Peyer's patch (tissue), 4 donors: ENCODE results near the gene LMTK3. TPM values are rescaled to one million over a fixed set of nuclear protein-coding genes. Genes with fewer than 3 reads are reported as not detected.

Experiments
- DNase-seq, 3 donors: peaks; one replicate each; pipeline ENCODE4 v3.0.0-alpha.2; 2017 to 2019
- H3K27ac ChIP-seq, 4 donors: fragments of 200-600 bp; sonication (generic); one replicate each; pipeline ENCODE4 v1.5.1; 2016 to 2019
- H3K27me3 ChIP-seq, 2 donors: fragments of 200-600 bp; sonication (generic); one replicate each; pipeline ENCODE4 v1.5.1; 2019
- H3K36me3 ChIP-seq, 3 donors: fragments of 200-600 bp; sonication (generic); one replicate each; pipeline ENCODE4 v1.5.1; 2016 to 2019
- H3K4me1 ChIP-seq, 4 donors: fragments of 200-600 bp; sonication (generic); one replicate each; pipeline ENCODE4 v1.5.1; 2016 to 2019
- H3K4me3 ChIP-seq, 4 donors: fragments of 200-600 bp; sonication (generic); 1 replicate in 3 of 4; 2 replicates in 1 of 4; pipeline ENCODE4 v1.5.1; 2016 to 2019; ENCODE audit warnings: mild to moderate bottlenecking in 1 of 4
- H3K9me3 ChIP-seq, 4 donors: fragments of 200-600 bp; sonication (generic); one replicate each; pipeline ENCODE4 v1.5.1; 2016 to 2019; ENCODE audit warnings: mild to moderate bottlenecking in 1 of 4
- POLR2A ChIP-seq, 2 donors: fragments of 450-650 bp; IDR thresholded peaks; one replicate each; pipeline ENCODE4 v1.5.1; 2017; ENCODE audit warnings: antibody characterized with exemption in 2 of 2, mild to moderate bottlenecking in 2 of 2, moderate library complexity in 2 of 2
- total RNA-seq, 4 donors: library from RNA; depleted of rRNA; stranded (reverse); fragments of >200 nt; gene quantifications; one replicate each; pipeline ENCODE4 v1.1.0, GENCODE V29; 2016
- TF ChIP-seq, protein P1 (sequence below), 6 experiments: fragments of 450-650 bp in 4 of 6; fragments of 200-600 bp in 2 of 6; sonication (generic) in 1 of 6; IDR thresholded peaks; one replicate each; pipeline ENCODE4 v1.5.1; 2017 to 2019; ENCODE audit warnings: antibody characterized with exemption in 6 of 6, mild to moderate bottlenecking in 3 of 6, moderate library complexity in 1 of 6

The LMTK3 gene
- total RNA-seq, 4 donors from 2014 or later, result 8.2 to 17.6 (median 12.8) TPM

DNA sequence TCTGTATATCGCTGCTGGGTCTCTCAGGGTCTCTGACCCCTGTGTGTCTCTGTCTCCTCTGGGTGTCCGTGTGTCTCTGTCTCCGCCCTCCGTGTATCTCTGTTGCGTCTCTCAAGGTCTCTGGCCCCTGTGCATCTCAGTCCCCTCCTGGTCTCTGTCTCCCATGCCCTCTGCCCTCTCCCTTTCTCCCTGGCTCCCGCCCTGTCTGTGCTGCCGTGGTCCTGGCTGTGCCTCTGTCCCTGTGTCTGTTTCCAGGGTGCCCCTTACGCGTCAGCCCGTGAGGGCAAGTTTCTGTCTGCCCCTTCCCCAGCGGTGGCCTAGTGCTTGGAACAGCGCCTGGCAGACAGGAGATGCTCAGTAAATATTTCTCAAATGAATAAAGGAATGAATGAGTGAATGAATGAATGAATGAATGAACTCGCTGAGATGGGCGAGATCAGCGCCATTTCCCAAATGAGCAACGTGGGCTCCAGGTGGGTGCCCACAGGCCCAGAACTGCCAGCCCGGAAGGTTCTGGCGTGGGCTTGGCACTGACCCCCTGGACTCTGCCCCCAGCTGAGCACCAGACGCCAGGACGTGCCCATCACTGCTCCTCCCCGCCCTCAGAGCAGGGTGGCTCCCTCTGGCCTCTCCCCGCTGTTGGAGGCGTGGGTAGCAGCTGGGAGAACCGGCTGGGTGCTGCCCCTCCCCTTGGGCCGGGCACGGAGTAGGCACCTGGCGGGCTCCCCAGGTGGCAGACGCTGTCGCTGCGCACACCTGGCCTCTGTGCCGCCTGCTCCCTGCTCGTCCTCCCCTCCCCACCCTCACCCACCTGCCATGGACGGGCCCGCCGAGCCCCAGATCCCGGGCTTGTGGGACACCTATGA is 40.0 kb upstream of the LMTK3 start, which contains the start of gene SULT2B1:
Gene SULT2B1, plus strand, starts transcription at position 736 of the 866 bp plus-strand sequence. Its CDS starts 81 bp downstream, at position 817.
- Histone ChIP-seq H3K36me3 (no peaks in the 10 kb centered on the region), H3K27me3 (no peaks in the 10 kb centered on the region), H3K4me1 (peaks cover 0 to 41% (median 1%) of the 10 kb centered on the region in 4 donors), H3K27ac (peak within 1 kb of the TSS in 3 of 4 donors; percentile 32 to 88 (median 74)), H3K4me3 (peak within 1 kb of the TSS in 2 of 4 donors; percentile 37 to 40), H3K9me3 (no peaks in the 10 kb centered on the region)
- peak; percentile 30 to 79 for TF ChIP-seq POLR2A (IDR thresholded peaks at IDR 0.05)
- TF ChIP-seq, protein P1, sequence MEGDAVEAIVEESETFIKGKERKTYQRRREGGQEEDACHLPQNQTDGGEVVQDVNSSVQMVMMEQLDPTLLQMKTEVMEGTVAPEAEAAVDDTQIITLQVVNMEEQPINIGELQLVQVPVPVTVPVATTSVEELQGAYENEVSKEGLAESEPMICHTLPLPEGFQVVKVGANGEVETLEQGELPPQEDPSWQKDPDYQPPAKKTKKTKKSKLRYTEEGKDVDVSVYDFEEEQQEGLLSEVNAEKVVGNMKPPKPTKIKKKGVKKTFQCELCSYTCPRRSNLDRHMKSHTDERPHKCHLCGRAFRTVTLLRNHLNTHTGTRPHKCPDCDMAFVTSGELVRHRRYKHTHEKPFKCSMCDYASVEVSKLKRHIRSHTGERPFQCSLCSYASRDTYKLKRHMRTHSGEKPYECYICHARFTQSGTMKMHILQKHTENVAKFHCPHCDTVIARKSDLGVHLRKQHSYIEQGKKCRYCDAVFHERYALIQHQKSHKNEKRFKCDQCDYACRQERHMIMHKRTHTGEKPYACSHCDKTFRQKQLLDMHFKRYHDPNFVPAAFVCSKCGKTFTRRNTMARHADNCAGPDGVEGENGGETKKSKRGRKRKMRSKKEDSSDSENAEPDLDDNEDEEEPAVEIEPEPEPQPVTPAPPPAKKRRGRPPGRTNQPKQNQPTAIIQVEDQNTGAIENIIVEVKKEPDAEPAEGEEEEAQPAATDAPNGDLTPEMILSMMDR (IDR thresholded peaks at IDR 0.05), result peak in 2 of 6 experiments; percentile 19 to 25
- peak in 2 of 3 donors; percentile 89 to 94 for DNase-seq

DNA sequence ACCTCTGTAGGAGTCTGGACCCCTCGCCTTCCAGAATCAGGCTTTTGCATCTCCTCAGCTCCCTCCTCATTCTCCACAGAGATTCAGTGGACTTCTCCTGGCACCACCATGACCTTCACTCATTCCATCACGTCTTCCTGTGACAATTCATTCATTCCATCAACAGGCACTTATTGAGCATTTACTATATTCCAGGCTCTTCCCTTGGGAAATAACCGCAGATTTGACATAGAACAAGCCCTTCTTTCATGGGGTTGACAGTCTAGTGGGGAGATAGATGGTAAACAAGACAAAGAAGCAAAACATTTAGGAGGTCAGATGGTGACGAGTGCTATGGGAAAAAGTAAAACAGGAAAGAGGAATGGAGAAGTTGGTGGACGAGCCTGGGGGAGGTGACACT is 37.7 kb upstream of the LMTK3 start:
- Histone ChIP-seq H3K27ac (no peak overlapping the region), H3K4me3 (no peak overlapping the region), H3K27me3 (no peaks in the 10 kb centered on the region)

DNA sequence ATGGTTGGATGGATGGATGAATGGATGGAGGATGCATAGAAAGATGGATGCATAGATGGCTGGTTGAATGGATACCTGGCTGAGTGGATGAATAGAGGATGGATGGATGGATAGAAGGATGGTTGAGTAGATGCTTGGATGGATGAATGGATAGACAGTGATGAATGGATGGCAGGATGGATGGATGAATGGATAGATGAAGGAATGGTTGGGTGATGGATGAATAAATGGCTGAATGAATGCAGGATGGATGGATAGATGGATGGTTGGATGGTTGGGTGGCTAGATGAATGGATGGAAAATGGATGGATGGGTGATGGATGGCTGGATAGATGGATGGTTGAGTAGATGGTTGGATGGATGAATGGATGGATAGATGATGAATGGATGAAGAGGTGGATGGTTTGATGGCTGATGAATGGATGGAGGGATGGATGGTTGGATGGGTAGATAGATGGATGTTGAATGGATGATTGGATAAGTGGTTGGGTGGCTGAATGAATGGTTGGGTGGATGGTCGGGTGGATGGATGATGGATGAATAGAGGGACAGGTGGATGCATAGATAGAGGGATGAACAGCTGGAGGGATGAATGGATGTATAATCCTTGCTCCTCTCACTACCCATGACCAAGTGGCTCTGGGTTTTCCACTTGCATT is 36.7 kb upstream of the LMTK3 start:
- no peak overlapping the region for H3K4me3 ChIP-seq
- H3K27ac ChIP-seq, result no peak overlapping the region
- DNase-seq, result no peak
- H3K36me3 ChIP-seq, result no peaks in the 10 kb centered on the region
- H3K27me3 ChIP-seq, result no peaks in the 10 kb centered on the region
- no peak for TF ChIP-seq POLR2A (IDR thresholded peaks at IDR 0.05)
- TF ChIP-seq, protein P1 (IDR thresholded peaks at IDR 0.05), result no peak
- H3K9me3 ChIP-seq, result no peaks in the 10 kb centered on the region
- peaks cover 0 to 28% (median 0%) of the 10 kb centered on the region in 4 donors for H3K4me1 ChIP-seq

More for the DNA sequence above, 37.7 kb upstream of the LMTK3 start:
- no peak for TF ChIP-seq POLR2A (IDR thresholded peaks at IDR 0.05)
- TF ChIP-seq, protein P1 (IDR thresholded peaks at IDR 0.05), result no peak
- Histone ChIP-seq H3K4me1 (peaks cover 0 to 34% (median 0%) of the 10 kb centered on the region in 4 donors), H3K9me3 (no peaks in the 10 kb centered on the region), H3K36me3 (no peaks in the 10 kb centered on the region)
- no peak for DNase-seq

DNA sequence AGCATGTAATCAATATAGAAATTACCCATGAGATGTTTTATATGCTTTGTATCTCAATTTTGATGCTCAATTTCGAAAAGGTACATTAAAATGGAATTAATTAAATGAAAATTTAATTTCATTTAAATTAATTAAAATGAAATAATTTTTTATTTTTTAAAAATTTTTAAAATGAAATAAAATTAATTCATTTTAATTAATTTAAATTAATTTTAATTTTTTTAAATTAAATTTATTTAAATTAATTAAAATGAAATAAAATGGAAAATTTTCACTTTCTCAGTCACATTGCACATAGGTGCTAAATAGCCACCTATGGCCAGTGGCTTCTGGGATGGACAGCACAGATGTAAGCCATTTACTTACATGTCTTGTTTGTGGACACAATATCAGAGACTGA is 36.1 kb upstream of the LMTK3 start:
- no peaks in the 10 kb centered on the region for H3K9me3 ChIP-seq
- no peak for DNase-seq
- no peaks in the 10 kb centered on the region for H3K36me3 ChIP-seq
- no peak overlapping the region for H3K27ac ChIP-seq
- no peaks in the 10 kb centered on the region for H3K27me3 ChIP-seq
- TF ChIP-seq, protein P1 (IDR thresholded peaks at IDR 0.05), result no peak
- no peak for TF ChIP-seq POLR2A (IDR thresholded peaks at IDR 0.05)
- no peak overlapping the region for H3K4me3 ChIP-seq
- peaks cover 0 to 28% (median 0%) of the 10 kb centered on the region in 4 donors for H3K4me1 ChIP-seq

DNA sequence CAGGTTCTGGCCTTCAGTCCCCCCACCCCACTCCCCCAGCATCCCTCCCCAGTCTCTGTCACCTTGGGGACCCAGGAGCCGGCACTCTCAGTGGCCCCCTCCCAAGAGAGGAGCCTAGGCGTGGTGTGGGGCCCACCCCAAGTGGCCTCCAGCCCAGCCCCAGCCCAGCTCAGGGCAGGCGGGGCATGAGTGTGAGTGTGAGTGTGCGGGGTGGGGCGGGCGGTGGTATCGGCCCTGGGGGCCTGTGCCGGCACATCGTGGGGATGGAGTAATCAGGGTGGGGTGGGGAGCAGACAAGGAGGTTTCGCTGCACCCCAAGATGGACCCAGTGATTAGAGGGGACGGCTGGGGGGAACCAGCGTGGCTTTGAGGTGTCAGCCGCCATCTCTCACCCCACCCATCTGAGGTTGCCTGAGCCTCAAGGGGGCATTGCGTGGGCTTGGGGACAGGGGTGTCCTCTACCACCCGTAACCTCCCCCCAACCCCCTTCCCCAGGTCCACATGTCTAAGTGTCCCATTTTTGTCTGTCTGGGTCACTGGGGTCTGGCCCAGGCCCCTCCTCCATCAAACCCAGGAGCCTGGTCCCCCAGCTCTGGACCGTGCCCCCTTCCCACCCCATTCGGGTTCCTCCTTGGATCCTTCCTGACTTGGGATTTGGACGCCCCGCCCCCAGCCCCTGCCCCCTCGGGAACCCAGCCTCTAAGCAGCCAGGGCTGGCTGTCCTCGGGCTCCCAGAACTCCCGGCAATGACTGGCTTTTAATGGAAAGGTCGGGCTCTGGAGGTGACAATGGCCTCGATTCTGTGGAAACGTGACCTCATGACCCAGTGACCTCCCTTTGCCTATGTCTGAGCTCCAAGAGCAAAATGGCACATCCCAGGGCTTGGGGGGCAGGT is 33.5 kb upstream of the LMTK3 start:
- Histone ChIP-seq H3K4me1 (peaks cover 0 to 14% (median 0%) of the 10 kb centered on the region in 4 donors), H3K4me3 (no peak overlapping the region), H3K36me3 (no peaks in the 10 kb centered on the region), H3K27ac (no peak overlapping the region), H3K27me3 (no peaks in the 10 kb centered on the region), H3K9me3 (no peaks in the 10 kb centered on the region)
- no peak for DNase-seq
- TF ChIP-seq, protein P1 (IDR thresholded peaks at IDR 0.05), result no peak
- TF ChIP-seq POLR2A (IDR thresholded peaks at IDR 0.05), result no peak
